GM18511 (cell line): ENCODE results near the gene DKK3.
A peak's percentile ranks its signal among the peaks of the same experiment; 100 is the strongest.

Source experiments
- ATAC-seq: cut with Tn5 transposase; IDR thresholded peaks from one replicate; pipeline ENCODE4 v1.9.1; 2021; ENCODE audit warnings: mild to moderate bottlenecking, moderate library complexity; ENCODE audit not compliant: unreplicated experiment

Gene DKK3

GRCh38 chr11:12005476-12005875 lies 3.0 kb downstream of the DKK3 start:
- no peak for ATAC-seq

- ATAC-seq: no peak
Measured at GRCh38 chr11:12005061-12005460, 3.4 kb downstream of the DKK3 start.

GRCh38 chr11:12003815-12004214 lies 4.6 kb downstream of the DKK3 start:
- no peak for ATAC-seq

- no peak for ATAC-seq
Measured at GRCh38 chr11:12003336-12003735, 5.1 kb downstream of the DKK3 start.

- no peak for ATAC-seq
Measured at GRCh38 chr11:12001186-12001585, 7.2 kb downstream of the DKK3 start.

- peak; percentile 58 for ATAC-seq
Measured at GRCh38 chr11:11998091-11998781, 10.2 kb downstream of the DKK3 start.

- no peak for ATAC-seq
Measured at GRCh38 chr11:11997049-11997322, 11.4 kb downstream of the DKK3 start.

- ATAC-seq: no peak
Measured at GRCh38 chr11:11996321-11997048, 11.9 kb downstream of the DKK3 start.

- no peak for ATAC-seq
Measured at GRCh38 chr11:11995601-11996000, 12.8 kb downstream of the DKK3 start.

GRCh38 chr11:11993839-11994238 lies 14.6 kb downstream of the DKK3 start:
- ATAC-seq: no peak

- no peak for ATAC-seq
Measured at GRCh38 chr11:11992257-11993212, 15.9 kb downstream of the DKK3 start.

GRCh38 chr11:11989774-11990744 lies 18.4 kb downstream of the DKK3 start:
- ATAC-seq: no peak

- ATAC-seq: no peak
Measured at GRCh38 chr11:11988681-11989261, 19.7 kb downstream of the DKK3 start.

- ATAC-seq: no peak
Measured at GRCh38 chr11:11988099-11988651, 20.3 kb downstream of the DKK3 start.

GRCh38 chr11:11987503-11988022 lies 20.9 kb downstream of the DKK3 start:
- no peak for ATAC-seq

- no peak for ATAC-seq
Measured at GRCh38 chr11:11985954-11986949, 22.2 kb downstream of the DKK3 start.

- no peak for ATAC-seq
Measured at GRCh38 chr11:11985016-11985715, 23.3 kb downstream of the DKK3 start.

- ATAC-seq: no peak
Measured at GRCh38 chr11:11984563-11984962, 23.9 kb downstream of the DKK3 start.
